Astrocyte (in vitro differentiated cells and primary cell): Measurements from ENCODE around the gene APOH. TPM values are rescaled to one million over a fixed set of nuclear protein-coding genes. Genes with fewer than 3 reads are reported as not detected.

Experiments used
- DNase-seq: peaks from one replicate; pipeline ENCODE4 v3.0.0-alpha.2; 2010; ENCODE audit warnings: low read depth
- FAIRE-seq: peaks from 2 replicates; lab custom pipeline; 2011; peaks lifted over from hg19 to GRCh38; lab: Jason Lieb, UNC
- H2AFZ ChIP-seq: 2 replicates; pipeline ENCODE4 v1.6.0; 2012; ENCODE audit warnings: low read depth, low read length, inconsistent platforms
- H3K27ac ChIP-seq: 2 replicates; pipeline ENCODE4 v1.5.1; 2011; ENCODE audit warnings: low read depth, low read length, inconsistent platforms
- H3K27me3 ChIP-seq: 2 replicates; pipeline ENCODE4 v1.6.0; 2011; ENCODE audit warnings: low read length, inconsistent platforms; ENCODE audit not compliant: insufficient read depth
- H3K36me3 ChIP-seq: 2 replicates; pipeline ENCODE4 v1.5.1; 2011; ENCODE audit warnings: low read length, inconsistent platforms; ENCODE audit not compliant: insufficient read depth
- H3K4me1 ChIP-seq: 2 replicates; pipeline ENCODE4 v1.5.1; 2011; ENCODE audit warnings: low read length, inconsistent platforms; ENCODE audit not compliant: insufficient read depth
- H3K4me2 ChIP-seq: 2 replicates; pipeline ENCODE4 v1.6.0; 2012; ENCODE audit warnings: low read length, inconsistent platforms
- H3K4me3 ChIP-seq: 2 replicates; pipeline ENCODE4 v1.5.1; 2011; ENCODE audit warnings: low read depth, mild to moderate bottlenecking, low read length, inconsistent platforms; ENCODE audit not compliant: insufficient read depth
- H3K79me2 ChIP-seq: 2 replicates; pipeline ENCODE4 v1.6.0; 2012; ENCODE audit warnings: mild to moderate bottlenecking, low read length, inconsistent platforms; ENCODE audit not compliant: insufficient read depth
- H3K9ac ChIP-seq: 2 replicates; pipeline ENCODE4 v1.6.0; 2012; ENCODE audit warnings: mild to moderate bottlenecking, low read length, inconsistent platforms
- H3K9me3 ChIP-seq: 2 replicates; pipeline ENCODE4 v1.5.1; 2012; ENCODE audit warnings: low read depth, mild to moderate bottlenecking, low read length, inconsistent platforms; ENCODE audit not compliant: insufficient read depth
- H4K20me1 ChIP-seq: 2 replicates; pipeline ENCODE4 v1.6.0; 2012; ENCODE audit warnings: low read length, inconsistent platforms; ENCODE audit not compliant: insufficient read depth
- H3K27ac Mint-ChIP-seq: one replicate; pipeline ENCODE4 v1.8.0; 2021; ENCODE audit warnings: mild to moderate bottlenecking, mixed read lengths; ENCODE audit not compliant: unreplicated experiment
- H3K27me3 Mint-ChIP-seq: one replicate; pipeline ENCODE4 v1.8.0; 2021; ENCODE audit warnings: low read depth, mixed read lengths; ENCODE audit not compliant: unreplicated experiment
- H3K36me3 Mint-ChIP-seq: one replicate; pipeline ENCODE4 v1.8.0; 2021; ENCODE audit warnings: low read depth, mixed read lengths; ENCODE audit not compliant: unreplicated experiment
- H3K4me1 Mint-ChIP-seq: one replicate; pipeline ENCODE4 v1.8.0; 2021; ENCODE audit warnings: low read depth, mixed read lengths; ENCODE audit not compliant: unreplicated experiment
- H3K4me3 Mint-ChIP-seq: one replicate; pipeline ENCODE4 v1.8.0; 2021; ENCODE audit warnings: mild to moderate bottlenecking, moderate library complexity, mixed read lengths; ENCODE audit not compliant: unreplicated experiment
- H3K9me3 Mint-ChIP-seq: one replicate; pipeline ENCODE4 v1.8.0; 2021; ENCODE audit warnings: mild to moderate bottlenecking, mixed read lengths; ENCODE audit not compliant: unreplicated experiment
- CTCF ChIP-seq: IDR thresholded peaks from 2 replicates; pipeline ENCODE4 v1.5.1; 2011; ENCODE audit warnings: low read depth, mild to moderate bottlenecking, inconsistent platforms, low read length, moderate library complexity; ENCODE audit not compliant: insufficient read depth
- EZH2 ChIP-seq: IDR thresholded peaks from 2 replicates; pipeline ENCODE4 v1.6.1; 2012; ENCODE audit warnings: mild to moderate bottlenecking, low read length, inconsistent platforms; ENCODE audit not compliant: insufficient read depth
- total RNA-seq: library from RNA; stranded (reverse); gene quantifications from 2 replicates; pipeline ENCODE4 v1.2.1, GENCODE V29; 2021

The APOH gene
- total RNA-seq, 1 donor from 2014 or later = not detected

GRCh38 chr17:66268247-66268927 is 39.2 kb upstream of the APOH start:
- H3K9me3 ChIP-seq = no peaks in the 10 kb centered on the region
- DNase-seq (peak; percentile 93), FAIRE-seq (no peak)
- Mint-ChIP-seq H3K27me3 (peaks cover 2% of the 10 kb centered on the region), H3K36me3 (peaks cover 2% of the 10 kb centered on the region), H3K4me1 (peaks cover 25% of the 10 kb centered on the region), H3K9me3 (peaks cover 2% of the 10 kb centered on the region), H3K27ac (peak overlapping the region; percentile 59), H3K4me3 (no peak overlapping the region)
- H3K27me3 ChIP-seq = no peaks in the 10 kb centered on the region
- no peak overlapping the region for H2AFZ ChIP-seq
- H3K27ac ChIP-seq = no peak overlapping the region
- H3K4me3 ChIP-seq = no peak overlapping the region
- H4K20me1 ChIP-seq = no peaks in the 10 kb centered on the region
- no peaks in the 10 kb centered on the region for H3K36me3 ChIP-seq
- peak overlapping the region; percentile 53 for H3K4me2 ChIP-seq
- H3K4me1 ChIP-seq = peaks cover 20% of the 10 kb centered on the region
- H3K79me2 ChIP-seq = no peaks in the 10 kb centered on the region
- TF ChIP-seq CTCF = no peak
- no peak for TF ChIP-seq EZH2
- H3K9ac ChIP-seq = no peak overlapping the region

GRCh38 chr17:66264696-66265095 is 35.5 kb upstream of the APOH start:
- peaks cover 10% of the 10 kb centered on the region for H3K4me1 ChIP-seq
- Mint-ChIP-seq H3K4me1 (peaks cover 12% of the 10 kb centered on the region), H3K9me3 (no peaks in the 10 kb centered on the region), H3K27me3 (peaks cover 3% of the 10 kb centered on the region), H3K36me3 (peaks cover 2% of the 10 kb centered on the region), H3K27ac (no peak overlapping the region), H3K4me3 (no peak overlapping the region)
- H2AFZ ChIP-seq = no peak overlapping the region
- no peaks in the 10 kb centered on the region for H3K79me2 ChIP-seq
- no peak overlapping the region for H3K4me2 ChIP-seq
- no peaks in the 10 kb centered on the region for H3K27me3 ChIP-seq
- no peak overlapping the region for H3K4me3 ChIP-seq
- H3K9me3 ChIP-seq = no peaks in the 10 kb centered on the region
- no peak for DNase-seq
- H3K27ac ChIP-seq = no peak overlapping the region
- no peak overlapping the region for H3K9ac ChIP-seq
- no peak for TF ChIP-seq CTCF
- no peak for TF ChIP-seq EZH2
- H3K36me3 ChIP-seq = no peaks in the 10 kb centered on the region
- no peak for FAIRE-seq
- H4K20me1 ChIP-seq = no peaks in the 10 kb centered on the region

- Histone ChIP-seq H3K9ac (no peak overlapping the region), H3K27me3 (no peaks in the 10 kb centered on the region), H3K4me2 (no peak overlapping the region), H4K20me1 (no peaks in the 10 kb centered on the region), H3K4me1 (peaks cover under 1% of the 10 kb centered on the region), H2AFZ (no peak overlapping the region), H3K27ac (no peak overlapping the region), H3K9me3 (no peaks in the 10 kb centered on the region), H3K36me3 (no peaks in the 10 kb centered on the region), H3K4me3 (no peak overlapping the region), H3K79me2 (no peaks in the 10 kb centered on the region)
- FAIRE-seq (no peak), DNase-seq (no peak)
- Mint-ChIP-seq H3K27me3 (peaks cover 3% of the 10 kb centered on the region), H3K9me3 (no peaks in the 10 kb centered on the region), H3K4me1 (peaks cover 2% of the 10 kb centered on the region), H3K27ac (no peak overlapping the region), H3K4me3 (no peak overlapping the region), H3K36me3 (peaks cover 2% of the 10 kb centered on the region)
- TF ChIP-seq EZH2 = no peak
- TF ChIP-seq CTCF = no peak
Measured at GRCh38 chr17:66262767-66263166, 33.6 kb upstream of the APOH start.
